Measurements from ENCODE around the gene SLC8A2. TPM values are rescaled to one million over a fixed set of nuclear protein-coding genes. Genes with fewer than 3 reads are reported as not detected.

SLC8A2 gene
- total and polyA plus RNA-seq, 10 of the 15 experiments (the other 5 are each of a cell fraction or from before 2014, with no cell fraction given), result not detected

GRCh38 chr19:47404334-47405196 lies 67.1 kb downstream of the SLC8A2 start (continued):
- TF ChIP-seq NKRF (conservative IDR thresholded peaks at IDR 0.05) (no peak), USF1 (IDR thresholded peaks at IDR 0.05; ENCODE audit: borderline replicate concordance, extremely low read length, insufficient read depth, low read depth, low read length) (no peak), DPF2 (IDR thresholded peaks at IDR 0.05) (no peak), LARP7 (IDR thresholded peaks at IDR 0.05) (no peak), ZBTB33 (IDR thresholded peaks at IDR 0.05) (no peak), BCLAF1 (IDR thresholded peaks at IDR 0.05) (no peak), JUNB (IDR thresholded peaks at IDR 0.05) (no peak)
